Lung (tissue), 12 donors: ENCODE results near the gene CEBPA. TPM values are rescaled to one million over a fixed set of nuclear protein-coding genes. Genes with fewer than 3 reads are reported as not detected.

Source experiments
- ATAC-seq: fragments of 200-7000 bp; cut with Tn5 transposase; one replicate; pipeline ENCODE4 v1.9.1; 2020; ENCODE audit warnings: moderate number of reproducible peaks; ENCODE audit not compliant: insufficient read depth, low FRiP score
- DNase-seq, 3 donors: peaks; one replicate each; pipeline ENCODE4 v3.0.0-alpha.2; 2013 to 2017
- H3K27ac ChIP-seq, 2 donors: one replicate each; pipeline ENCODE4 v1.5.1; 2013; ENCODE audit warnings: mild to moderate bottlenecking in 2 of 2, moderate library complexity in 2 of 2, control low read depth in 1 of 2, inconsistent platforms in 1 of 2, low read depth in 1 of 2, low read length in 1 of 2
- H3K27me3 ChIP-seq, 3 donors: one replicate each; pipeline ENCODE4 v1.5.1; 2013; ENCODE audit warnings: low read length in 2 of 3; ENCODE audit not compliant: control insufficient read depth in 3 of 3, insufficient read depth in 3 of 3
- H3K36me3 ChIP-seq, 4 donors: one replicate each; pipeline ENCODE4 v1.5.1; 2013; ENCODE audit warnings: low read length in 4 of 4, mild to moderate bottlenecking in 1 of 4, moderate library complexity in 1 of 4; ENCODE audit not compliant: control insufficient read depth in 4 of 4, insufficient read depth in 4 of 4
- H3K4me1 ChIP-seq, 5 donors: one replicate each; pipeline ENCODE4 v1.5.1; 2013; ENCODE audit warnings: low read length in 5 of 5, mild to moderate bottlenecking in 2 of 5, moderate library complexity in 1 of 5; ENCODE audit not compliant: control insufficient read depth in 5 of 5, insufficient read depth in 5 of 5
- H3K4me3 ChIP-seq: one replicate; pipeline ENCODE4 v1.5.1; 2013; ENCODE audit warnings: mild to moderate bottlenecking, control low read depth, moderate library complexity
- H3K9ac ChIP-seq, 2 donors: one replicate each; pipeline ENCODE4 v1.5.1; 2013; ENCODE audit warnings: low read length in 2 of 2, control low read depth in 1 of 2; ENCODE audit not compliant: insufficient read depth in 1 of 2
- H3K9me3 ChIP-seq, 4 donors: one replicate each; pipeline ENCODE4 v1.5.1; 2013; ENCODE audit warnings: low read length in 3 of 4, mild to moderate bottlenecking in 1 of 4, moderate library complexity in 1 of 4; ENCODE audit not compliant: control insufficient read depth in 4 of 4, insufficient read depth in 3 of 4
- WGBS, 2 donors: extraction: QIAGEN DNeasy Blood & Tissue Kit; methylation state at CpG; one replicate each; pipeline ENCODE4 v1.1.7; 2013; 5-methylcytosine and 5-hydroxymethylcytosine counted together
- polyA plus RNA-seq, 2 donors: library from polyadenylated mRNA; stranded (reverse); fragments of 200-250 nt; gene quantifications; one replicate each; pipeline ENCODE4 v1.2.1, GENCODE V29; 2013
- total RNA-seq, 2 donors: library from RNA; depleted of rRNA in 1 of 2; stranded (reverse); fragments of >200 nt in 1 of 2; gene quantifications; one replicate each; pipeline ENCODE4 v1.2.1, GENCODE V29; 2014 to 2021
- TF ChIP-seq, protein P1 (sequence below): IDR thresholded peaks from 2 replicates; pipeline ENCODE4 v1.5.1; 2012; ENCODE audit warnings: mild to moderate bottlenecking; ENCODE audit errors: control extremely low read depth, extremely low read depth
- donor health status: control.
- donor health status: control.
- donor health status: Bipolar disorder and iron deficiency.
- donor health status: healthy.
- donor health status: DM: yes; HTN: yes; CAD: no.

CEBPA gene
- total and polyA plus RNA-seq, 4 donors, result 20.4 to 93.8 (median 61.2) TPM

DNA sequence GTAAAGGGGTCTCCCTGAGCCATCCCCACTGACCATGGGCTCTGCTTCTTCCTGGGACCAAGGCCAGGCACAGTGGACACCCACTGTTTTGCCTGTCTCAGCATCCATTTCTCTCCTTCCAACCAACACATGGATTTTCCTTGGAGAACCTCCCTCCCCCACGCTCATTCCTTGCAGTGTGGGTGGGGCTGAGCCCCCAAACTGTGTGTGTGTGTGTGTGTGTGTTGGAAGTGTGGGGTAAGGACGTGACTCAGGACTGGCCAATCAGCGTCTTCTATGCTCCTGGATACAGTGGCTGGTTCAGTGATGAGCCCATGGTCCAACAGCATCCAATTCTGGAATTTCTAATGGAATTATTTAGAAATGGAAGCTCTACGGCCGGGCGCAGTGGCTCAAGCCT lies 18.7 kb downstream of the CEBPA start:
- TF ChIP-seq, protein P1, sequence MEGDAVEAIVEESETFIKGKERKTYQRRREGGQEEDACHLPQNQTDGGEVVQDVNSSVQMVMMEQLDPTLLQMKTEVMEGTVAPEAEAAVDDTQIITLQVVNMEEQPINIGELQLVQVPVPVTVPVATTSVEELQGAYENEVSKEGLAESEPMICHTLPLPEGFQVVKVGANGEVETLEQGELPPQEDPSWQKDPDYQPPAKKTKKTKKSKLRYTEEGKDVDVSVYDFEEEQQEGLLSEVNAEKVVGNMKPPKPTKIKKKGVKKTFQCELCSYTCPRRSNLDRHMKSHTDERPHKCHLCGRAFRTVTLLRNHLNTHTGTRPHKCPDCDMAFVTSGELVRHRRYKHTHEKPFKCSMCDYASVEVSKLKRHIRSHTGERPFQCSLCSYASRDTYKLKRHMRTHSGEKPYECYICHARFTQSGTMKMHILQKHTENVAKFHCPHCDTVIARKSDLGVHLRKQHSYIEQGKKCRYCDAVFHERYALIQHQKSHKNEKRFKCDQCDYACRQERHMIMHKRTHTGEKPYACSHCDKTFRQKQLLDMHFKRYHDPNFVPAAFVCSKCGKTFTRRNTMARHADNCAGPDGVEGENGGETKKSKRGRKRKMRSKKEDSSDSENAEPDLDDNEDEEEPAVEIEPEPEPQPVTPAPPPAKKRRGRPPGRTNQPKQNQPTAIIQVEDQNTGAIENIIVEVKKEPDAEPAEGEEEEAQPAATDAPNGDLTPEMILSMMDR, result no peak
- Histone ChIP-seq H3K27ac (no peak overlapping the region), H3K9me3 (peaks cover 0 to 4% (median 0%) of the 10 kb centered on the region in 4 donors), H3K27me3 (no peaks in the 10 kb centered on the region), H3K36me3 (no peaks in the 10 kb centered on the region), H3K4me3 (no peak overlapping the region), H3K9ac (no peak overlapping the region), H3K4me1 (peaks cover 0 to 11% (median 0%) of the 10 kb centered on the region in 5 donors)
- DNase-seq, result no peak
- no peak for ATAC-seq
- 88 to 94% methylated on average over 6 of the region's 6 CpGs for WGBS, 2 donors

DNA sequence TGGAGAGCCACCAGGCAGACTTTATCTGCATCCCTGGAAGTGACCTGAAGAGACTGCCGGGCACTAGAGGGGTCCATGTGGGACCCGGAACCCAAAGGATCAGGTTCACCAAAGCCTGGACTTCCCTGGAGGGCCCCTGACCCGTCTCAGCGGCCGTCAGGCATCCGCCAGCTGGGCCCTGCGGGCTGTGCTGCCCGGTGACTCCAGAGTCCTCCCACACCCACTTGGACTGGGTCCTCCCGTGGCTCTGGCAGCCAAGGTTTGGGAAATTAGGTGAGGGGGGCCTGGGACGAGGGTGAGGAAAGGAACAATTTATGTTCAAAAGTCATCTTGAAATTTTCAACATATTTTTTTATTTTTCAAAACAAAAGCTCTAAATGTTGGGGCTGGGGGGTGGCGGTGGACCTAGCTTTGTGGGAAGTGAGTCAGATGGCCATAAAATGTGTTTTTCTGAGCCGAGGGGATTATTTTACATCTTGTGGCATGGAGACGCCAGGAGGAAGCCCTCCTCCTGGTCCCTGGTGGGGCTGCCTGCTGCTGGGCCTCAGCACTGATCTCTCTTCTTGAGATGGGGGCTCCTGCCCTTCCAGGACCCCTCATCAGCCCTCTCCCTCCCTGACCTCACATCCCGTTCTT lies 20.2 kb downstream of the CEBPA start:
- Histone ChIP-seq H3K9me3 (no peaks in the 10 kb centered on the region), H3K27ac (no peak overlapping the region), H3K4me3 (no peak overlapping the region), H3K4me1 (peaks cover 0 to 13% (median 0%) of the 10 kb centered on the region in 5 donors), H3K27me3 (no peaks in the 10 kb centered on the region), H3K9ac (no peak overlapping the region), H3K36me3 (no peaks in the 10 kb centered on the region)
- TF ChIP-seq, protein P1, result no peak
- ATAC-seq, result no peak
- DNase-seq, result no peak
- 64 to 78% methylated on average over 14 of the region's 14 CpGs for WGBS, 2 donors

DNA sequence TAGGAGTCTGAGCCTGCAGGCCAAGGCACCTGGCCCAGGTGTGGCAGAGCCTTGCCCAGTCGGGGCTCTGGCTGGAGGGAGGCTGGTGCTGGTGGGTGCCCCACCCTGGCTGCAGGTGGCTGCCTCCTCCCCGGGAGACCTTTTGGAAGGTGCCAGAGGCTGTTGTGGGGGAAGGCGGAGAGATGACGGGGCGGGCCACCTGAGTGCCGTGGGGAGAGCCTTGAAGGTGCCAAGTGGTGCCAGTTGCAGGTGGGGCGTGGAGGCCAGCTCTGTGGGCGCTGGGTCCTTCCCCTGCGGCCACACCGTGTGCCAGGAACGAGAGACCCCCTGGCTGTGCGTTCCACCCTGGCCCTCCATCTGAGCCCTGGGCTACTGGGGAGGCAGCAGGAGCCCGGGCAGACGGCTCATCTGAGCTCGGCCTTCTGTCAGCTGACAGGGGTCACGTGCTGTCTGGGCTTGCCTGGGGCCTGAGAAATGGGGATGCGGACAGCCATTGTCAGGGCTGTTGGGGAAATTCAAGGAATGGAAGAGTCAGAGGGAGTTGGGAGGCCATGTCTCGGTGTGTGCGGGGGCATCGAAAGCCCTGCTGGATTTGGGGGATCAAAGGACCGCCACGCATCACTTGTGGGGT lies 20.9 kb downstream of the CEBPA start:
- WGBS, 2 donors, result 73 to 89% methylated on average over 22 of the region's 22 CpGs
- DNase-seq (no peak), ATAC-seq (no peak)
- no peaks in the 10 kb centered on the region for H3K9me3 ChIP-seq
- H3K4me1 ChIP-seq, result peaks cover 0 to 11% (median 0%) of the 10 kb centered on the region in 5 donors
- no peaks in the 10 kb centered on the region for H3K27me3 ChIP-seq
- no peak overlapping the region for H3K9ac ChIP-seq
- H3K36me3 ChIP-seq, result no peaks in the 10 kb centered on the region
- H3K4me3 ChIP-seq, result no peak overlapping the region
- TF ChIP-seq, protein P1, result no peak
- H3K27ac ChIP-seq, result no peak overlapping the region
